ENCODE data around the gene LGALS3. TPM values are rescaled to one million over a fixed set of nuclear protein-coding genes. Genes with fewer than 3 reads are reported as not detected.

LGALS3 gene
- total RNA-seq = 282 and 341 TPM in 2 replicates

GRCh38 chr14:55129086-55129427 is at the start of gene LGALS3:
Gene LGALS3 (plus strand): TSS chr14:55129252. CDS start chr14:55137374, 8,122 bp downstream.

GRCh38 chr14:55191203-55192053 is 62.4 kb downstream of the LGALS3 start, which contains the start of gene DLGAP5:
Gene DLGAP5 (minus strand): TSS chr14:55191585. CDS start chr14:55189179, 2,406 bp downstream.

Other genes with a start within 250 kb of the LGALS3 start
- 3.3 and 10.6 TPM in 2 replicates for gene GCH1, start 226.4 kb upstream of the LGALS3 start, total RNA-seq
- gene WDHD1, start 102.2 kb upstream of the LGALS3 start, total RNA-seq = 8.2 and 10.1 TPM in 2 replicates
- 11.1 and 14.7 TPM in 2 replicates for gene SOCS4, start 102.0 kb upstream of the LGALS3 start, total RNA-seq
- 64.2 and 92.8 TPM in 2 replicates for gene MAPK1IP1L, start 77.6 kb upstream of the LGALS3 start, total RNA-seq
- 18.1 and 29.1 TPM in 2 replicates for gene DLGAP5, start 62.3 kb downstream of the LGALS3 start, total RNA-seq
- 12.8 and 18.6 TPM in 2 replicates for gene FBXO34, start 142.2 kb downstream of the LGALS3 start, total RNA-seq